Type B pancreatic cell (in vitro differentiated cells): ENCODE data around the gene RTTN. TPM values are rescaled to one million over a fixed set of nuclear protein-coding genes. Genes with fewer than 3 reads are reported as not detected.

Experiments used
- DNase-seq: peaks from one replicate; pipeline ENCODE4 v3.0.0; 2021; ENCODE audit warnings: mixed read lengths; ENCODE audit not compliant: unreplicated experiment; ENCODE audit errors: extremely low spot score
- H3K27ac Mint-ChIP-seq: 2 replicates; pipeline ENCODE4 v1.8.0; 2021; ENCODE audit warnings: mild to moderate bottlenecking, mixed read lengths
- H3K27me3 Mint-ChIP-seq: 2 replicates; pipeline ENCODE4 v1.8.0; 2021; ENCODE audit warnings: mixed read lengths
- H3K36me3 Mint-ChIP-seq: 2 replicates; pipeline ENCODE4 v1.8.0; 2021; ENCODE audit warnings: mixed read lengths
- H3K4me1 Mint-ChIP-seq: one replicate; pipeline ENCODE4 v1.8.0; 2021; ENCODE audit warnings: mixed read lengths; ENCODE audit not compliant: unreplicated experiment
- H3K4me3 Mint-ChIP-seq: 2 replicates; pipeline ENCODE4 v1.8.0; 2021; ENCODE audit warnings: mild to moderate bottlenecking, mixed read lengths
- H3K9me3 Mint-ChIP-seq: 2 replicates; pipeline ENCODE4 v1.8.0; 2021; ENCODE audit warnings: mixed read lengths
- CTCF ChIP-seq: fragments of 200-600 bp; sonication (generic); conservative IDR thresholded peaks from 2 replicates; pipeline ENCODE4 v1.5.0; 2021; ENCODE audit warnings: antibody characterized with exemption, mild to moderate bottlenecking
- total RNA-seq: library from RNA; stranded (reverse); gene quantifications from 2 replicates; pipeline ENCODE4 v1.2.1, GENCODE V29; 2021; ENCODE audit warnings: low replicate concordance

Gene RTTN
- total RNA-seq, 1 donor from 2014 or later = 29.3 TPM

- TF ChIP-seq CTCF = no peak
- no peaks in the 10 kb centered on the region for H3K4me1 Mint-ChIP-seq
- H3K9me3 Mint-ChIP-seq = no peaks in the 10 kb centered on the region
- H3K27ac Mint-ChIP-seq = no peak overlapping the region
- H3K27me3 Mint-ChIP-seq = peaks cover 37% of the 10 kb centered on the region
- no peak for DNase-seq
- H3K36me3 Mint-ChIP-seq = no peaks in the 10 kb centered on the region
- no peak overlapping the region for H3K4me3 Mint-ChIP-seq
These were observed 14.2 kb upstream of the RTTN start for GRCh38 chr18:70219688-70220087.

GRCh38 chr18:70216788-70217187 lies 11.3 kb upstream of the RTTN start:
- Mint-ChIP-seq H3K4me3 (no peak overlapping the region), H3K36me3 (no peaks in the 10 kb centered on the region), H3K4me1 (no peaks in the 10 kb centered on the region), H3K9me3 (no peaks in the 10 kb centered on the region), H3K27ac (no peak overlapping the region), H3K27me3 (peaks cover 17% of the 10 kb centered on the region)
- DNase-seq = no peak
- TF ChIP-seq CTCF = no peak

GRCh38 chr18:70207181-70207580 lies 1.7 kb upstream of the RTTN start:
- H3K4me3 Mint-ChIP-seq = no peak overlapping the region
- no peak overlapping the region for H3K27ac Mint-ChIP-seq
- peaks cover 3% of the 10 kb centered on the region for H3K36me3 Mint-ChIP-seq
- no peak for TF ChIP-seq CTCF
- DNase-seq = no peak
- no peaks in the 10 kb centered on the region for H3K27me3 Mint-ChIP-seq
- no peaks in the 10 kb centered on the region for H3K4me1 Mint-ChIP-seq
- no peaks in the 10 kb centered on the region for H3K9me3 Mint-ChIP-seq

- Mint-ChIP-seq H3K4me1 (no peaks in the 10 kb centered on the region), H3K27me3 (no peaks in the 10 kb centered on the region), H3K36me3 (peaks cover 15% of the 10 kb centered on the region), H3K9me3 (no peaks in the 10 kb centered on the region), H3K4me3 (no peak overlapping the region), H3K27ac (no peak overlapping the region)
- no peak for TF ChIP-seq CTCF
- DNase-seq = no peak
These were observed 5.2 kb downstream of the RTTN start for GRCh38 chr18:70200286-70200685.

GRCh38 chr18:70197844-70198243 lies 7.6 kb downstream of the RTTN start:
- no peaks in the 10 kb centered on the region for H3K4me1 Mint-ChIP-seq
- DNase-seq = no peak
- no peak overlapping the region for H3K27ac Mint-ChIP-seq
- H3K9me3 Mint-ChIP-seq = no peaks in the 10 kb centered on the region
- H3K27me3 Mint-ChIP-seq = no peaks in the 10 kb centered on the region
- H3K36me3 Mint-ChIP-seq = peaks cover 15% of the 10 kb centered on the region
- H3K4me3 Mint-ChIP-seq = no peak overlapping the region
- TF ChIP-seq CTCF = no peak

- H3K4me1 Mint-ChIP-seq = no peaks in the 10 kb centered on the region
- TF ChIP-seq CTCF = no peak
These were observed 8.5 kb downstream of the RTTN start for GRCh38 chr18:70197026-70197425.

More at GRCh38 chr18:70197026-70197425, 8.5 kb downstream of the RTTN start:
- no peak overlapping the region for H3K4me3 Mint-ChIP-seq
- H3K27me3 Mint-ChIP-seq = no peaks in the 10 kb centered on the region
- DNase-seq = no peak
- no peaks in the 10 kb centered on the region for H3K9me3 Mint-ChIP-seq
- peaks cover 10% of the 10 kb centered on the region for H3K36me3 Mint-ChIP-seq
- H3K27ac Mint-ChIP-seq = no peak overlapping the region
